Activated CD4-positive, alpha-beta T cell treated with anti-CD3 and anti-CD28 coated beads, Interleukin-2, amount 10 ng/mL, durations not matched to agents 7 days and 5 days (primary cell): ENCODE results near the gene ADCY9. TPM values are rescaled to one million over a fixed set of nuclear protein-coding genes. Genes with fewer than 3 reads are reported as not detected.

Experiments used
- CTCF ChIA-PET: fragments of 350-600 bp; sonication (Branson Sonifier 250); formaldehyde crosslinking; loops from one replicate; lab custom pipeline; 2021; ENCODE audit warnings: antibody characterized with exemption; lab: Charles Lee
- POLR2A ChIA-PET: fragments of 350-600 bp; sonication (Branson Sonifier 250); formaldehyde crosslinking; loops from one replicate; lab custom pipeline; 2021; ENCODE audit warnings: antibody characterized with exemption; lab: Charles Lee
- DNase-seq: peaks from one replicate; pipeline ENCODE4 v3.0.0-alpha.2; 2020
- H3K27ac Mint-ChIP-seq: one replicate; pipeline ENCODE4 v1.8.0; 2021; ENCODE audit warnings: mild to moderate bottlenecking, moderate library complexity, mixed read lengths
- H3K27me3 Mint-ChIP-seq: one replicate; pipeline ENCODE4 v1.8.0; 2021; ENCODE audit warnings: mixed read lengths
- H3K36me3 Mint-ChIP-seq: one replicate; pipeline ENCODE4 v1.8.0; 2021; ENCODE audit warnings: low read depth, mixed read lengths
- H3K4me1 Mint-ChIP-seq: one replicate; pipeline ENCODE4 v1.8.0; 2021; ENCODE audit warnings: mixed read lengths
- H3K4me3 Mint-ChIP-seq: one replicate; pipeline ENCODE4 v1.8.0; 2021; ENCODE audit warnings: mild to moderate bottlenecking, moderate library complexity, mixed read lengths
- H3K9me3 Mint-ChIP-seq: one replicate; pipeline ENCODE4 v1.8.0; 2021; ENCODE audit warnings: mixed read lengths
- total RNA-seq, 2 experiments: library from RNA; stranded (reverse); gene quantifications; one replicate each; pipeline ENCODE4 v1.2.3, GENCODE V29; 2021

The ADCY9 gene
- total RNA-seq, 2 experiments from 2014 or later, result 10.4 to 12.4 TPM

DNA sequence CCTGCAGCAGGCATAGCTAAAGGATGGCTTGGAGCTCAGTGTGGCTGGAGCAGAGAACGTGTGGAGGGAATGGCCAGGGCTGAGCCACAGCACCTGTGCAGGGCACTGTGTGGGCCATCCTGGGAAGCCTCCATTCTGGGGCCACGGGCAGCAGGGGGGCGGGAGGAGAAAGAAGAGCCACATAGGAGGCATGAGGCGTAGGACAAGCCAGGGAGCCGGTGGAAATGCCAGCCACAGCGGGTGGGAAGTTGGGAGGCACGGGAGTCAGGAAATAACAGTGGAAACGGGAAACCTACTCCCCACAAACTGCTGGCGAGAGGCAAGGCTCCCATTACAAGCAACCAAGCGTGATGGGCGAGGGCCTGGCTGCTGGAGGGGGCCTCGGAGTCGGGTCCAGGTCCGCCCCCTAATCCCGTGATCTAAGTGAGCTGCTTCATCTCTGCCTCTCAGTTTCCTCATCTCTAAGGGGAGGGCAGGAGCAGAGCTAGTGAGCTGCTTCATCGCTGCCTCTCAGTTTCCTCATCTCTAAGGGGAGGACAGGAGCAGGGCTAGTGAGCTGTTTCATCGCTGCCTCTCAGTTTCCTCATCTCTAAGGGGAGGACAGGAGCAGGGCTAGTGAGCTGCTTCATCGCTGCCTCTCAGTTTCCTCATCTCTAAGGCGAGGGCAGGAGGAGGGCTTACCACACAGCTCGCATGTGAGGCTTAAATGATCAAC, 104.9 kb downstream of the ADCY9 start:
- Mint-ChIP-seq H3K4me1 (peaks cover 3% of the 10 kb centered on the region), H3K36me3 (no peaks in the 10 kb centered on the region), H3K27me3 (no peaks in the 10 kb centered on the region), H3K9me3 (no peaks in the 10 kb centered on the region), H3K4me3 (no peak overlapping the region), H3K27ac (no peak overlapping the region)
- ChIA-PET POLR2A (no interaction called here), CTCF (no interaction called here)
- no peak for DNase-seq

DNA sequence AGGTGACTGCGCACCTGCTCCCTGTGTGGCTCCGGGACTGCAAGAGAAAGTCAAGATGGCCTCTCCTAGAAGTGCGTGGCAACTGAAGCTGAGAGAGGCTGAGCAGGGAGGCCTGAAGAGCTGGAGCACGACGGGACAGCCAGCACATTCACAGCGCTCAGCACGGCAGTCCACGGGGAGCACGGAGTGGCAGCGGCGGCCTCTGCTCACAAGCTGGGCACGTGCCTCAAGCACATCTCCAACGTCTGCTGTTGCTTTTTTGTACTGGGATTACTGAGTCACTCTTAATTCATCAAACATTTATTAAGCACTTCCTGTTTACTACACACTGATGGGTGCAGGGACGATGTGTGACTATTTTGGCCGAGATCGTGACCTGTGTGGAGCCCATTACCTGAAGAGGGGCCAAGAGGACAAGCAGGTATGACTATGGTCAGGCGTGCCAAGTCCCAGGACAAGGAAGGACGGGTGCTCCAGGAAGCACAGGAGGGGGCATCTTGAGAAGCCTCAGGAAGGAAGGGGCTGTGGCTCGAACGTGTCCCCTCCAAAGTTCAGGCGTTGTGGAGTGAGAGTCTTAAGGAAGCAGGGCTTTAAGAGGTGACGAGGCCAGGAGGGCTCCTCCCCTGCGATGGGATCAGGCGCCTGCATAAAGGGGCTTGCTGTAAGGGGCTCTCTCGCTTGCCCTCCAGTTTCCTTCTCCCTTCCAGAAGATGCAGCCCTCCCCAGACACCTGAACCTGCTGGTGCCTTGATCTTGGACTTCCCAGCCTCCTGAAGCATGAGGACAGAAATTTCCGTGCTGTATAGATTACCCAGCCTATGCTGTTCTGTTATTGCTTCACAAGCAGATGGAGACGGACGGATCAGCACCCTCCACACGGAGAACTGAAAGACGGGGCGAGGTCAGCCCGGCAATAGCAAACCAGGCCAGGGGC, 105.8 kb downstream of the ADCY9 start:
- POLR2A ChIA-PET, result no interaction called here
- Mint-ChIP-seq H3K36me3 (no peaks in the 10 kb centered on the region), H3K27ac (no peak overlapping the region)

DNA sequence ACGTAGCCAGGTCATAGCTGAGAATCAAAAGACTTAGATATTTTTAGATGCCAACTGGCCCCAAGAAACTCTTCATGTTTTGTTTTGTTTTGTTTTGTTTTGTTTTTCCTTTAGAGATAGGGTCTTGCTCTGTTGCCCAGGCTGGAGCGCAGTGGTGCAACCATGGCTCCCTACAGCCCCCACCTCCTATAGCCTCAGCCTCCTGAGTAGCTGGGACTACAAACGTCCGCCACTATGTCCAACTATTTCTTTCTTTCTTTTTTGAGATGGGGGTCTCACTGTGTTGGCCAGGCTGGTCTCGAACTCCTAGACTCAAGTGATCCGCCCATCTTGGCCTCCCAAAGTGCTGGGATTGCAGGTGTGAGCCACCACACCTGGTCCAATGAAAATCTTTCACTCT, 107.1 kb downstream of the ADCY9 start:
- POLR2A ChIA-PET, result no interaction called here

More for the DNA sequence above, 105.8 kb downstream of the ADCY9 start:
- Mint-ChIP-seq H3K4me3 (no peak overlapping the region), H3K4me1 (no peaks in the 10 kb centered on the region), H3K9me3 (no peaks in the 10 kb centered on the region), H3K27me3 (no peaks in the 10 kb centered on the region)
- DNase-seq, result no peak
- CTCF ChIA-PET, result no interaction called here

DNA sequence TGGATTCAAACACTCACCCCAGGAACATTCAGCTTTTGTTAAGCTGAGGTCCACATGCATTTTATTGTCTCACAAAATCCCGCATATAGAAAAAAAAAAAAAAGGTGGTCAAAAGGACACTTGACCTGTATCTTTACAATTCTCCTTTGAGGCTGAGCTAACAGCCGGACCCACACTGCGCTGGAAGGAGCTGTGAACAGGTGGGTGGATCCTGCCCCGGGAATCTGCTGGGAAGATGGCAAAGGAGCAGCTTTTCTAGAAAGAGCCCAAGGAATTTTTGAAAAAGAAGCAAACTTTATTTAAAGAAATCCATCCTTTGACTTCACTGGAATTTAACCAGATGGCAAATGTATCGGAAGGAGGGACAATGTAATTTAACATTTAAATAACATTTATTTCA, 108.1 kb downstream of the ADCY9 start:
- Mint-ChIP-seq H3K4me3 (no peak overlapping the region), H3K9me3 (no peaks in the 10 kb centered on the region), H3K27me3 (no peaks in the 10 kb centered on the region), H3K27ac (no peak overlapping the region), H3K4me1 (no peaks in the 10 kb centered on the region), H3K36me3 (no peaks in the 10 kb centered on the region)
- ChIA-PET CTCF (interaction anchor here (0.6 kb wide), 1 partner anchor 126 kb away, joined by 3 read pairs; no protein-coding TSS in a partner anchor), POLR2A (no interaction called here)
- DNase-seq, result no peak

More for the DNA sequence above, 107.1 kb downstream of the ADCY9 start:
- Mint-ChIP-seq H3K4me1 (no peaks in the 10 kb centered on the region), H3K4me3 (no peak overlapping the region), H3K9me3 (no peaks in the 10 kb centered on the region), H3K27me3 (no peaks in the 10 kb centered on the region), H3K36me3 (no peaks in the 10 kb centered on the region), H3K27ac (no peak overlapping the region)
- no peak for DNase-seq
- CTCF ChIA-PET, result no interaction called here

DNA sequence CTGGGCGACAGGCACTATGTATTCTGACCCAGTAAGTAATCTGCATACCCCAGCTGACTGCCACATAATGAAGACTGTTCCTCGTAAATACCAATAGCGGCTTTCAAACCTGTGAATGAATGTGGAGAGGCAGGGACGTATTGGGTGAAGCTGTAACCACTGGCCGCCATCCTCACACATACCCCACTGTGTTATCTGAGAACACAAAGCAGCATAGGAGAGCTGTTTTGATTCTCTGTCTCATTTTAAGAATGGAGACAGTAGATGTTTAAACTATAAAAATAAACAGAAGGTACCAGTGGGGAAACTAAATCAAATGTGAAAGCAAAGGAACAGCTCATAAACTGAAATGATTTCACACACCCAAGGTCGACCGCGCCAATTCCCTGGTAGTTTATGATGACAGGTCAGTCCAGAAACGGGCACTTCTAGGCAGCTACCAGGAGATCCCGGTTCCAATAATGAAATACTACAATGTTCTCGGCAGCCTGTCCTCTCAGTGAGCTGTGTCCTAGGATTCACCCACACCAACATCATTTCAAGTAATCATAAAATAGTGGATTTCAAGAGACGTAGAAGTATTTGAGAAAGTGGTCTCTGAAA, 109.7 kb downstream of the ADCY9 start:
- POLR2A ChIA-PET, result no interaction called here
- H3K4me1 Mint-ChIP-seq, result no peaks in the 10 kb centered on the region
- H3K27me3 Mint-ChIP-seq, result no peaks in the 10 kb centered on the region
- DNase-seq, result no peak
- H3K4me3 Mint-ChIP-seq, result no peak overlapping the region
- H3K9me3 Mint-ChIP-seq, result no peaks in the 10 kb centered on the region
- CTCF ChIA-PET, result interaction anchor here (0.6 kb wide), 1 partner anchor 84 kb away, joined by 3 read pairs; no protein-coding TSS in a partner anchor
- H3K27ac Mint-ChIP-seq, result no peak overlapping the region
- H3K36me3 Mint-ChIP-seq, result no peaks in the 10 kb centered on the region

DNA sequence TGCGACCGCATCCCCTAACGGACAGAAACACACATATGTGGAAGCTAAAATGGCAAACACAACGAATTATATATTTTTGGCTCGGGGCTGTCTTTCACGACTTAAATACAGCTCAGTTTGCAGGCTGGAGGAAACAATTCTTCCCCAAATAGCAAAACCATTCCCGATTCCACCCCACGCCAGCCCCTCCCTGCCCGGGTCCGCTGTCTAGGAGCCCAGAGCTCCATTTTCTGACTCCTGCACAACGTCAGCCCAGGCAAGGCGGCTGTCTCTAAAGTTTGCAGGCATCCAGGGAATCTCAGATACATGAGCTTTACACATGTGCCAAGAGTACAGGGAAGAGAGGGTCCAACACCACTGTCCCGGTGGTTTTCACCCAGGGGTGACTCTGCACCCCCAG, 110.5 kb downstream of the ADCY9 start:
- H3K27ac Mint-ChIP-seq, result no peak overlapping the region
- H3K9me3 Mint-ChIP-seq, result no peaks in the 10 kb centered on the region
- POLR2A ChIA-PET, result no interaction called here
- H3K4me3 Mint-ChIP-seq, result no peak overlapping the region
- peaks cover 5% of the 10 kb centered on the region for H3K4me1 Mint-ChIP-seq
- DNase-seq, result no peak
- CTCF ChIA-PET, result interaction anchor here (0.5 kb wide), 1 partner anchor 17 kb away, joined by 3 read pairs; no protein-coding TSS in a partner anchor
- no peaks in the 10 kb centered on the region for H3K27me3 Mint-ChIP-seq
- no peaks in the 10 kb centered on the region for H3K36me3 Mint-ChIP-seq

DNA sequence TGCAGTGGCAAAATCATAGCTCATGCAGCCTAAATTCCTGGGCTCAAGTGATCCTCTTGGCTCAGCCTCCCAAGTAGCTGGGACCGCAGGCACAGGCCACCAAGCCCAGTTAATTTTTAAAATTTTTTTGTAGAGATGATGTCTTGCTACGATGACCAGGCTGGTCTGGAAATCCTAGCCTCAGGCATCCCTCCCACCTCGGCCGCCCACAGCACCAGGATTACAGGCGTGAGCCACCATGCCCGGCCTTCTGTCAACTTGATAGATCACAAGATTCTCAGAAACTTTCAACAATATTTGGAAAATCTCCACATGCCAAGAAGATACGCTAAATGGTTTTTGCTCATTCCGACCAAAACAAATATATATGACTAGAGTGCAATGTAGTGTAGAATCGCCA, 111.0 kb downstream of the ADCY9 start:
- peaks cover 10% of the 10 kb centered on the region for H3K4me1 Mint-ChIP-seq
- ChIA-PET POLR2A (no interaction called here), CTCF (interaction anchor here (0.6 kb wide), 1 partner anchor 77 kb away, joined by 3 read pairs; no protein-coding TSS in a partner anchor)
- H3K36me3 Mint-ChIP-seq, result no peaks in the 10 kb centered on the region
- DNase-seq, result no peak
- no peak overlapping the region for H3K27ac Mint-ChIP-seq
- H3K9me3 Mint-ChIP-seq, result no peaks in the 10 kb centered on the region
- H3K27me3 Mint-ChIP-seq, result no peaks in the 10 kb centered on the region
- H3K4me3 Mint-ChIP-seq, result no peak overlapping the region

DNA sequence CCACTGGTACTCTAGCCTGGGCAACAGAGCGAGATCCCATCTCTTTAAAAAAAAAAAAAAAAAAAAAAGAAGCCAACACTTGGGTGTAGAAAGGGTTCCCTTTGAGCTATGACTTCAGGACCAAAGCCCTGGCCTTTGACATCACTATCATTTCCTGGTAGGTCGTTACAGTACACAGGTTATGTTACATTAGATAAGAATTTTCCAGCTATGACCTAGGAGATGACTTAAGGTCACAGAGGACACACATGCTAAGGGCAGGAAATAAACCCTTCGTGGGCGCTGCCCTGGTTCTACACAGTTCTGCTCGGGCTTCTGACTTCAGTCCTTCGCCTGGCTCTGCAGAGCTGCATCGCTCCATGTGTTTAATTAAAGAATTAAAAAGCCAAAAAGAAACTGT, 112.0 kb downstream of the ADCY9 start:
- Mint-ChIP-seq H3K27ac (no peak overlapping the region), H3K9me3 (no peaks in the 10 kb centered on the region), H3K4me1 (peaks cover 20% of the 10 kb centered on the region), H3K4me3 (no peak overlapping the region), H3K27me3 (no peaks in the 10 kb centered on the region), H3K36me3 (no peaks in the 10 kb centered on the region)
- no peak for DNase-seq
- ChIA-PET POLR2A (no interaction called here), CTCF (interaction anchor here (0.6 to 1.1 kb wide), 3 partner anchors 250 to 978 kb away, joined by 3 to 4 read pairs (median 3); no protein-coding TSS in a partner anchor)

DNA sequence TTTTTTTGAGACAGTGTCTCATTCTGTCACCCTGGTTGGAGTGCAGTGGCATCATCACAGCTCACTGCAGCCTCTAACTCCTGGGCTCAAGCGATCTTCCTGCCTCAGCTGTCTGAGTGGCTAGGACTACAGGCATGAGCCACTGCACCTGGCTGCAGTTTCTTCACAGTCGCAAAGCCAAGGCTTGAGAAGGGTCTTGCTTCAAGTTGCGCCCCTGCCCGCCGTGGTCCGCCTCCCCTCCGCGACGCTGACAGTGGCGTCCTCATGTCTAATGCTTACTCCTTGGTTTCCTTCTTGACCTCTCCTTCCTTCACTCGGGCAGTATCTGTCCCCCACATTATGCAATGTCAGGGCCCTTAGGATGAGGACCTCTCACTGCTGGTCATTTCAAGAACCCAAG, 112.7 kb downstream of the ADCY9 start:
- Mint-ChIP-seq H3K4me1 (peaks cover 26% of the 10 kb centered on the region), H3K4me3 (no peak overlapping the region), H3K9me3 (no peaks in the 10 kb centered on the region), H3K27ac (no peak overlapping the region), H3K36me3 (no peaks in the 10 kb centered on the region), H3K27me3 (no peaks in the 10 kb centered on the region)
- ChIA-PET POLR2A (no interaction called here), CTCF (interaction anchor here (0.6 to 1.1 kb wide), 3 partner anchors 250 to 979 kb away, joined by 3 read pairs; no protein-coding TSS in a partner anchor)
- no peak for DNase-seq

DNA sequence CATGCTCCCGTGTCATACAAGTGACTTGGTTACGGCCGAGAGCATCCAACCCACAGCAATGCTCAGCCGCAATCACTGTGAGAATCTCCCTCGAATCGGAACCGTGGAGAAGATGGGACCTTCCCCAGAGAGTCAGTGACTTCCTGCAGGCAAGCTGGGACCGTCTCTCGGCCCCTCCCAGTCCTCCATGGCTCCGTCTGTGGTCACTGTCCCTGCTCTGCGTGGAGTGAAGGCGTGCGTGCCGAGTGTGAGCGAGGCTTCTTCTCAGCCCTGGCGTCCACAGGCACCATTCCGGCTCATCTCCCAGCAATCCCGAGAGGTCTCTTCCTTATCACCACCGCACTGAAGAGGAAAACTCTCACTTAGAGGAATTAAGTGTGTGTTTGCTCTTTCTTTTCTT, 113.1 kb downstream of the ADCY9 start:
- ChIA-PET POLR2A (no interaction called here), CTCF (interaction anchor here (0.6 kb wide), 1 partner anchor 741 kb away, joined by 3 read pairs; no protein-coding TSS in a partner anchor)
- DNase-seq, result no peak
- Mint-ChIP-seq H3K4me1 (peaks cover 26% of the 10 kb centered on the region), H3K4me3 (no peak overlapping the region), H3K27me3 (no peaks in the 10 kb centered on the region), H3K9me3 (no peaks in the 10 kb centered on the region), H3K27ac (no peak overlapping the region), H3K36me3 (no peaks in the 10 kb centered on the region)

DNA sequence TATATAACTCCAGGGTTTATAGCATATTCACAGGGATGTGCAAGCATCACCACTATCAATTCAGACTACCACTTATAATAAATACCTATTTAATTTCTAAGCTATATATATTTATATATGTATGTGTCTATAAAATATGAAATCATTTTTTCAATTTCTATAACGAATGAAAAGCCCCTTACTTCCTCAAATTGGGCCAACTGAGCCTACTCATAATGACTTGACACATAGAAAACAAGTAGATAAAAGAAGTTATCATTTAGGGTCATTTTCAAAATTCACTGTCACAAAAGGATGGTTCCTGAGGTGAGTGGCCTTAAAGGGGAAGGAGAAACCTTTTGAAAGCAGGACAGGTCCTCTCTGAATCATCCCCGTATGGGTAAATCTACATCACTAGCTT, 114.1 kb downstream of the ADCY9 start:
- Mint-ChIP-seq H3K9me3 (no peaks in the 10 kb centered on the region), H3K27ac (no peak overlapping the region), H3K4me3 (no peak overlapping the region), H3K4me1 (peaks cover 26% of the 10 kb centered on the region), H3K27me3 (no peaks in the 10 kb centered on the region), H3K36me3 (no peaks in the 10 kb centered on the region)
- ChIA-PET CTCF (interaction anchor here (0.7 kb wide), 1 partner anchor 9 kb away, joined by 3 read pairs; no protein-coding TSS in a partner anchor), POLR2A (no interaction called here)
- no peak for DNase-seq

DNA sequence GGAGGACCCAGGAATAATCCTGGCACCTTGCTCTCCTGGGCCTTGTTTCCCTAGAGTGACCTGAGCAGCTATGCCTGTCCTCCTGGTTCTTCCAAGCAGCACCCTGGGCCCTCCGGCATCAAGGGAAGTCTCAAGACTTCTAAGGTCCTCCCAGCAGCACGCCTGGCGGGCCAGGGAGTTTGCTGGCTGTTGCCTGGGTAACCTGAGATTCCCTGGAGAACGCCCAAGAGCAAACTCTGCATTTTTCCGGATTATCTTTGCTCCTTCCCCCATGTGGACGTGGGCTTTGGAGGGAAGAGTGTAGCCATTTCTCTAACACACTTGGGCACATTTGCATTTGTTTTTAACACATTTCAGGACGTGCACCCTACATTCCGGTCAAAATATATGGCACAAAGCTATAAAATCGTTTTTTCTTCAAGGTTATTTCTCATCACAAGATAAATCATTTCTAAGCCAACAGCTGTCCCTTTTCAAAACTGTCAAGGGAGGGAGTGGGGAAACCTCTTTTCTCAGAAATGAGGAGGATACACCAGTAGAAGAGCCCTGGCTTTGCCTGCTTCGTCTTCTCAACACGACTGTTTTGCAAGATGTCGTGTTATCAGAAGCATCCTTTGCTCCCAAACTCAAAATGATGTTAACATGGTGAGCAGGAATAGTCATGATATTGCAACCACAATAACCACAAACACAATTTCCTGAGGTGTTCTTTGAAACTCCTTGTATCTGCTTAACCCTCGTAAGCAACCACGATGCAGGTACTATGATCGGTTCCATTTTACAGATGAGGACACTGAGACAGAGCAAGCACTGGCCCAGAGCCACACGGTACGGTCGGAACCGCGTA, 116.5 kb downstream of the ADCY9 start:
- H3K4me1 Mint-ChIP-seq, result peaks cover 26% of the 10 kb centered on the region
- H3K27ac Mint-ChIP-seq, result peak overlapping the region; percentile 65
- peak; percentile 15 for DNase-seq
- CTCF ChIA-PET, result no interaction called here
- POLR2A ChIA-PET, result no interaction called here
- H3K36me3 Mint-ChIP-seq, result no peaks in the 10 kb centered on the region
- no peaks in the 10 kb centered on the region for H3K9me3 Mint-ChIP-seq
- no peak overlapping the region for H3K4me3 Mint-ChIP-seq
- no peaks in the 10 kb centered on the region for H3K27me3 Mint-ChIP-seq
